SJSA1 (cell line): ENCODE data around the gene CLEC3B. TPM values are rescaled to one million over a fixed set of nuclear protein-coding genes. Genes with fewer than 3 reads are reported as not detected.

Experiments used
- DNase-seq, 2 experiments: peaks; one replicate each; pipeline ENCODE4 v3.0.0-alpha.2; 2015 to 2020; ENCODE audit warnings: low spot score in 2 of 2, low read depth in 1 of 2
- H3K27ac ChIP-seq: fragments of 250-450 bp; sonication (Bioruptor Pico); 2 replicates; pipeline ENCODE4 v1.5.1; 2020; ENCODE audit warnings: mild to moderate bottlenecking, moderate library complexity
- H3K27me3 ChIP-seq: fragments of 250-450 bp; sonication (Bioruptor Pico); replicated peaks from 2 replicates; pipeline ENCODE4 v1.5.1; 2020; ENCODE audit warnings: mild to moderate bottlenecking, moderate library complexity
- H3K36me3 ChIP-seq: fragments of 250-450 bp; sonication (Bioruptor Pico); 2 replicates; pipeline ENCODE4 v1.5.1; 2020; ENCODE audit warnings: mild to moderate bottlenecking
- H3K4me1 ChIP-seq: fragments of 250-450 bp; sonication (Bioruptor Pico); replicated peaks from 2 replicates; pipeline ENCODE4 v1.6.1; 2021; ENCODE audit warnings: mild to moderate bottlenecking
- H3K4me3 ChIP-seq: fragments of 250-450 bp; sonication (Bioruptor Pico); 2 replicates; pipeline ENCODE4 v1.5.1; 2020; ENCODE audit warnings: mild to moderate bottlenecking
- H3K9me3 ChIP-seq: fragments of 250-450 bp; sonication (Bioruptor Pico); replicated peaks from 2 replicates; pipeline ENCODE4 v1.5.1; 2020; ENCODE audit warnings: mild to moderate bottlenecking
- total RNA-seq: library from RNA; depleted of rRNA; stranded (reverse); fragments of >200 nt; shearing (Covaris generic); gene quantifications from 2 replicates; pipeline ENCODE4 v1.2.3, GENCODE V29; 2014

The CLEC3B gene
- total RNA-seq, 1 experiment from 2014 or later: 4.4 TPM

DNA sequence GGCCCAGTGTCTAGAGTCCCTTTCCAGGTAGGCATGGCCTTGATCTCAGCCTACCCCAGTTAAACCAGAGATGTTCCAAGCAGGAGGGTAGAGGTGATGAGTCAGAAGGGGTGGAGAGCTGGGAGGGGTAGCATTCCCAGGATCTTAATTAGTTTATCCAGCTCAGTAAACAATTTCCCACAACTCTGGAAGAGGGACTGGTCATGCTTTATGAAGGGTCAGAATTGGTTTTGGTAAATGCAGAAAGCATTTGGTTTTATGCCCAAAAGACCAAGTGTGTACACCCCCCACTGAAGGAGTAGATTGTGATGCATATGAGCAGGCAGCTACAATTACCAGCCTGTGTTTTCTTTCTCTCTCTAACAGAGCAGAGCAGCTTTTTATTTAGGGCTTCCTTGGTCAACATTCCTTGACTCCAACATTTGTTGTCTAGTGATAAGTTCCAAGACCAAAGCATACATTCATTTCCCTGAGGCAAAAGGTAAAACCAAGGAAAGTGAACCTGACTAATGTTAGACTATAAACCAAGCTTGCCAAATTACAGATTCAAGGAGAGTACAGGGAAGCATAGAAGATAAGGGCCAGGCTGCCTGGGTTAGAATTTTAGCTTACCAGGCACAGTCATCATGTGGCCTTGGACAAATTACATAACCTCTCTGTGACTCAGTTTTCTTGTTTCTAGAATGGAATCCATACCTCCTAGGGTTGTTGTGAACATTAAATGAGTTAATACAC, 32.5 kb upstream of the CLEC3B start:
- peak; percentile 66 to 83 for DNase-seq
- no peak overlapping the region for H3K4me3 ChIP-seq

DNA sequence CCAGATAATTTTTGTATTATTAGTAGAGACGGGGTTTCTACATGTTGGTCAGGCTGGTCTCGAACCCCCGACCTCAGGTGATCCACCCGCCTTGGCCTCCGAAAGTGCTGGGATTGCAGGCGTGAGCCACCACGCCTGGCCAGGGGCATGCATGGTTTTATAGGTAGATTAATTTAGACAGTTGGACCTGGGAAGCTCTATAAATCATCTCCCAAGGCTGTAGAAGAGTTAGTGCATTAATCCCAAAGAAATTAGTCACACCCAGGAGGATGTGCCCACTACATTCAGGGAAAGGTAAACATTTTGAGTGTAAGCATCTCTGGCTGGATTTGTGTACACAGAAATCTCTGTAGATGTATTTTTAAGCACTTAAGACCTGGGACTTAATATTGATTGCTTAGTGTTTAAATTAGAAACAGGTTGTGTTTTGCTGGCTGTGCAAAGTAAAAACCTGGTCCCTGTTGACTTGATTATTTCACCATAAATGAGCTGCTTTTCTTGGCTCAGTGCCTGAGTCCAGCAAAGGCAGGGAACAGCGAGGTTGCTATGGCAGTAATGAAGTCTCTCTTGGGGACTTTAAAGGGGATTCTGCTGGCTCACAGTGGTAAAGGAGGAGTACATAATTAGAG, 30.8 kb upstream of the CLEC3B start:
- no peak overlapping the region for H3K27ac ChIP-seq

More for the DNA sequence above, 32.5 kb upstream of the CLEC3B start:
- Histone ChIP-seq H3K27me3 (no peaks in the 10 kb centered on the region), H3K27ac (peak overlapping the region; percentile 46), H3K9me3 (no peaks in the 10 kb centered on the region), H3K4me1 (peaks cover 36% of the 10 kb centered on the region), H3K36me3 (peaks cover 45% of the 10 kb centered on the region)

DNA sequence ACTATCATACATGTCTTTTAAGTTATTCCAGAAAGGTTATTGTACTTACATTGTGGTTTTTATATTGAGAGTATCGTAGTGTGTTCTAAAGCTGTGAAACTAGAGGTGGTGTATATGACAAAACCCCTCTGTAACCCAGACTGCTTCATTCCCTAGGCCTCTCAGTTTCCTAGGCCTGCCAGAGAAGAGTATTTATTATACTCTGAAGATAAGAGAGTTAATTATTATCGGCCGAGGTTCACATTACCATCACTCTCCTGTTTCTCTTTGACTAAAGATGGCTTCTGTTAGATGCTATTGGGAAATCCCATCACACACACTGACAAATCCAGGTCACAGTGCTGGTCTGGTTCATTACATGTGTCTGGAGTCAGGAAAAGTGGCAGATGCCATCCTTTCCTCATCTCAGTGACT, 29.5 kb upstream of the CLEC3B start:
- Histone ChIP-seq H3K4me3 (no peak overlapping the region), H3K27me3 (no peaks in the 10 kb centered on the region), H3K27ac (no peak overlapping the region), H3K4me1 (peaks cover 36% of the 10 kb centered on the region), H3K36me3 (peaks cover 49% of the 10 kb centered on the region), H3K9me3 (no peaks in the 10 kb centered on the region)
- no peak for DNase-seq

More for the DNA sequence above, 30.8 kb upstream of the CLEC3B start:
- H3K27me3 ChIP-seq: no peaks in the 10 kb centered on the region
- peaks cover 36% of the 10 kb centered on the region for H3K4me1 ChIP-seq
- no peaks in the 10 kb centered on the region for H3K9me3 ChIP-seq
- peaks cover 50% of the 10 kb centered on the region for H3K36me3 ChIP-seq
- DNase-seq: no peak
- H3K4me3 ChIP-seq: no peak overlapping the region

- Histone ChIP-seq H3K9me3 (no peaks in the 10 kb centered on the region), H3K4me3 (no peak overlapping the region), H3K4me1 (peaks cover 11% of the 10 kb centered on the region), H3K27me3 (no peaks in the 10 kb centered on the region), H3K27ac (no peak overlapping the region), H3K36me3 (peaks cover 55% of the 10 kb centered on the region)
- no peak for DNase-seq
These were observed 26.3 kb upstream of the CLEC3B start for GRCh38 chr3:44999782-45000181.

DNA sequence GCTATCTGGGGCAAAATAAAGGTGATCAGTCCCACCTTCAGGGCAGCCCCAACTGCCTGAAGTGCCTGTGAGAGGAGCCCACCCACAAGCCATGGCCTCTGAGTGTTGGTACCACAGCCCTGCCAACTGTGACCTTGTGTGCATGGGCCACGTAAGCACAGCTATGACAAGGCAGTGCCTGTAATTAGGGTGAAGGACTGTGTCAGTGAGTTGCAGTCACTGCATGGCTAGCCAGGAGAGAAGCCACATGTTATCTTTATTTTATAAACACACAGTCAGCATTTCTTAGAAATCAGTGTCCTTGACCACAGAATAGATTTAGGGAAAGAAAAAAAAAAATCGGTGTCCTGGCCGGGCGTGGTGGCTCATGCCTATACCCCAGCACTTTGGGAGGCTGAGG, 25.3 kb upstream of the CLEC3B start:
- H3K4me3 ChIP-seq: no peak overlapping the region
- H3K27me3 ChIP-seq: no peaks in the 10 kb centered on the region
- H3K4me1 ChIP-seq: peaks cover 1% of the 10 kb centered on the region
- H3K36me3 ChIP-seq: peaks cover 63% of the 10 kb centered on the region
- no peak for DNase-seq
- no peaks in the 10 kb centered on the region for H3K9me3 ChIP-seq
- H3K27ac ChIP-seq: no peak overlapping the region

DNA sequence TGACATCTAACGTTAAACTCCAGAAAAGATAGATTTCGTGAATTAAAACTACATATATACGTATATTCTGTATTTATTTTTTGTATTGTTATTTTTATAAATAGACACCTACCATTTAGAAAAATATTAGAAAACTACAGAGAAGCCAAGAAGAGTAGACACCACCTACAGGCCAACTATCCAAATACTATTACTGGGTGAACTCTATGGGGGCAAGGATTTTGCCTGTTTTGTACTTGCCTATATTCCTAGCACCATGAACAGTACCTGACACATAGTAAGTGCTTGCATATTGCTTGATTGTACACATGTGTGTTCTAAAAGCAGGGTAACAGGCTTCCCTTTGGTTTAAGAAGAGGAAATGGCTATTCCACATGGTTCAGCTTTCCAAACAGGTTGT, 24.4 kb upstream of the CLEC3B start:
- no peaks in the 10 kb centered on the region for H3K27me3 ChIP-seq
- H3K27ac ChIP-seq: no peak overlapping the region
- peaks cover 54% of the 10 kb centered on the region for H3K36me3 ChIP-seq
- no peaks in the 10 kb centered on the region for H3K4me1 ChIP-seq
- no peaks in the 10 kb centered on the region for H3K9me3 ChIP-seq
- no peak for DNase-seq
- no peak overlapping the region for H3K4me3 ChIP-seq

- H3K36me3 ChIP-seq: peaks cover 54% of the 10 kb centered on the region
- H3K4me1 ChIP-seq: peaks cover under 1% of the 10 kb centered on the region; the same call in 1 of the 2 replicates
- no peak overlapping the region for H3K4me3 ChIP-seq
- no peaks in the 10 kb centered on the region for H3K9me3 ChIP-seq
- H3K27me3 ChIP-seq: no peaks in the 10 kb centered on the region
- DNase-seq: no peak
- no peak overlapping the region for H3K27ac ChIP-seq
These were observed 23.9 kb upstream of the CLEC3B start for GRCh38 chr3:45002139-45002660.

DNA sequence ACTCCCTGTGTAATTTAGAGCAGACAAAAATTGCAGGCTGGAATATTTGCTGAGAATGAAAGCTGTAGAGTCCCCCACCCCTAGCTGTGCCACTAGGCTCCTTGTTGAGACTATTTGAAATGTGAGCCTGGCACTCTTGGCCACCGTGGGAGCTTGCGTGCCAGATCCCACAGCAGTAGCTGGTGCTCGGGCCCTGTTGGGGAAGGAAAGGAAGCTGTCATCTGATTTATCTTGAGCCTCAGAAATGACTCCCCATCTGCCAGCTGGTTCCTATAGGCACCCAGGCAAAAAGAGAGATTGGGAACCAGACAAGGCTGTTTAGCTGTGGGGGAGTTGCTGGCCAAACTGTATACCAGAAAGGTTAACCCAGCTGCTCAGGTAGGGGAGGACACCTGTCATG, 23.4 kb upstream of the CLEC3B start:
- no peak for DNase-seq
- no peaks in the 10 kb centered on the region for H3K9me3 ChIP-seq
- no peaks in the 10 kb centered on the region for H3K27me3 ChIP-seq
- H3K4me1 ChIP-seq: peaks cover 6% of the 10 kb centered on the region
- H3K36me3 ChIP-seq: peaks cover 52% of the 10 kb centered on the region
- no peak overlapping the region for H3K4me3 ChIP-seq
- no peak overlapping the region for H3K27ac ChIP-seq

DNA sequence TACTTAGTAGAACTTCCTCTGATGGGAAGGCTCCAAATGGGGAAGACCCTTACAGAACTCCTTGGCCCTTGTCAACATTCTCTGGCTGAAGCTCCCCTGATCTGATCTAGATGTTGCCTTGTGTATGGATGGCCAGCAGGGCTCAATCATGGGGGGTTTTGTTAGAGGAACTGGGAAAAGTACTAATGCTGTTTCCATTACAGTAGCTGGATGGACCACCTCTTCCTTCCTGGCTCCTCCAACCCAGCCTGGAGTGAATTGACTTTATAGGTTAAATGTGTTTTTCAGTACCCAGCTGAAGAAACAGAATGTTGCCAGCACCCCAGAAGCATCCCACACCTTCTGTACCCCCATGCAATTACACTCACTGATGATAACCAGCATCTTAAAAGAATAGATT, 22.7 kb upstream of the CLEC3B start:
- H3K4me3 ChIP-seq: no peak overlapping the region
- no peak overlapping the region for H3K27ac ChIP-seq
- H3K4me1 ChIP-seq: peaks cover 12% of the 10 kb centered on the region
- no peak for DNase-seq
- H3K36me3 ChIP-seq: peaks cover 48% of the 10 kb centered on the region
- no peaks in the 10 kb centered on the region for H3K9me3 ChIP-seq
- no peaks in the 10 kb centered on the region for H3K27me3 ChIP-seq

- H3K27me3 ChIP-seq: no peaks in the 10 kb centered on the region
- H3K27ac ChIP-seq: no peak overlapping the region
- H3K36me3 ChIP-seq: peaks cover 44% of the 10 kb centered on the region
- no peaks in the 10 kb centered on the region for H3K9me3 ChIP-seq
- no peak overlapping the region for H3K4me3 ChIP-seq
- DNase-seq: no peak
- H3K4me1 ChIP-seq: peaks cover 17% of the 10 kb centered on the region
These were observed 22.2 kb upstream of the CLEC3B start for GRCh38 chr3:45003859-45004258.

- DNase-seq: no peak
- peaks cover 29% of the 10 kb centered on the region for H3K36me3 ChIP-seq
- no peak overlapping the region for H3K4me3 ChIP-seq
- H3K27me3 ChIP-seq: no peaks in the 10 kb centered on the region
- no peaks in the 10 kb centered on the region for H3K9me3 ChIP-seq
- H3K27ac ChIP-seq: no peak overlapping the region
- H3K4me1 ChIP-seq: peaks cover 36% of the 10 kb centered on the region
These were observed 19.0 kb upstream of the CLEC3B start for GRCh38 chr3:45007091-45007490.

DNA sequence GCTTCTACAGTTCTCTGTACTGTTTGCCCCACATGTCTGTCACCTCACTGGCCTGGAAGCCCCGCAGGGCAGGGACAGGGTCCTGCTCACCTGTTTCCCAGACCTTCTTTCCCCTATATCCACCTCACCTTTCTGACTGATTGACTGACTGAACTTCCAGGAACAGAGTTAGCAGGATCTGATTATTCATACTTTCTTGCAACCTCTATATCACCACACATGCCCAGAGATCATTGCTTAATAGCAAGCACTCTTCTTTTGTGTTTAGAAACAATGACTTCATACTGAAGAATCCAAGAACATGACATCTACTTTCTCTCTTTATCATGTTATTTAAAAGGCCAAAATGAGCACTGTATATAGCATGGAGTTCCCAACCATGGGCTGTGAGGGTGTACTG, 18.0 kb upstream of the CLEC3B start:
- Histone ChIP-seq H3K27ac (no peak overlapping the region), H3K4me1 (peaks cover 46% of the 10 kb centered on the region), H3K27me3 (no peaks in the 10 kb centered on the region), H3K4me3 (no peak overlapping the region), H3K9me3 (no peaks in the 10 kb centered on the region), H3K36me3 (peaks cover 26% of the 10 kb centered on the region)
- no peak for DNase-seq

DNA sequence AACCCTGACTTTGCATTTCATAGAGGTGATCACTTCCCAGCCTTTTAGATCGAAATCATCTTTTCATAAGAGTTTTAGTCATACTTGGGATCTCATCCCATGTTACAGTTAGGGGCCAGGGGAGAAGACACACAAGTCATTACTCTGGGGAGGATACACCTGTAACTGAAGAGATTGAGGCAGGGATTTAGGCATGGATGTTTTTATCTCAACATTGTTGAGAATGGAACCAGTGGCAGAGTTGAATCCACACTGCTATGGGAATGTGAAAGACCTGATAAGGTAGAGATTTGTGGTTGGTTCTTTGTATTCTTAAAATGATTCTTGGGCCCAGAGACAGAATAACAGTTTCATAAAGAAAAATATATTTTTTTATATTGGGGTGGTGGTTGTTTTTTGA, 16.2 kb upstream of the CLEC3B start:
- Histone ChIP-seq H3K36me3 (peaks cover 28% of the 10 kb centered on the region), H3K4me3 (no peak overlapping the region), H3K27ac (peak overlapping the region; percentile 99; the same call in 1 of the 2 replicates), H3K9me3 (no peaks in the 10 kb centered on the region), H3K4me1 (peaks cover 50% of the 10 kb centered on the region), H3K27me3 (no peaks in the 10 kb centered on the region)
- DNase-seq: no peak

- H3K4me1 ChIP-seq: peaks cover 50% of the 10 kb centered on the region
- no peaks in the 10 kb centered on the region for H3K9me3 ChIP-seq
- no peaks in the 10 kb centered on the region for H3K27me3 ChIP-seq
- peaks cover 20% of the 10 kb centered on the region for H3K36me3 ChIP-seq
- peak; percentile 90 to 91 for DNase-seq
- no peak overlapping the region for H3K4me3 ChIP-seq
- H3K27ac ChIP-seq: peak overlapping the region; percentile 99
These were observed 15.2 kb upstream of the CLEC3B start for GRCh38 chr3:45010811-45011333.
